ENCODE measurements around the gene HSPBP1. TPM values are rescaled to one million over a fixed set of nuclear protein-coding genes. Genes with fewer than 3 reads are reported as not detected.

Gene HSPBP1
- polyA plus RNA-seq, 3 donors, result 12.3 to 17.0 (median 15.3) TPM

- Histone ChIP-seq H3K9ac (ENCODE audit: insufficient read depth, low read length, poor library complexity, severe bottlenecking) (no peak overlapping the region), H3K9me3 (replicated peaks in 1 of 2; ENCODE audit: control insufficient read depth in 1 of 2, insufficient read depth in 1 of 2, low read length in 2 of 2) (no peaks in the 10 kb centered on the region), H3K79me2 (ENCODE audit: insufficient read depth, low read length) (peaks cover 100% of the 10 kb centered on the region), H4K20me1 (ENCODE audit: insufficient read depth, low read length) (peaks cover 99% of the 10 kb centered on the region), H3K27me3 (ENCODE audit: control insufficient read depth in 2 of 2, insufficient read depth in 2 of 2, low read length in 2 of 2) (no peaks in the 10 kb centered on the region), H3K36me3 (replicated peaks in 1 of 2; ENCODE audit: control insufficient read depth in 1 of 2, insufficient read depth in 2 of 2, low read length in 2 of 2) (peaks cover 24 to 50% of the 10 kb centered on the region in 2 donors), H3K4me3 (replicated peaks in 1 of 3; ENCODE audit: low read depth in 2 of 3, low read length in 3 of 3) (no peak overlapping the region), H3K4me2 (replicated peaks; ENCODE audit: extremely low read depth, low read length, poor library complexity, severe bottlenecking) (no peak overlapping the region), H3K27ac (ENCODE audit: low read depth in 1 of 2, low read length in 2 of 2) (peak overlapping the region in 1 of 2 donors; percentile 51), H2AFZ (ENCODE audit: insufficient read depth, low read depth, low read length, poor library complexity, severe bottlenecking) (no peak overlapping the region), H3K4me1 (ENCODE audit: control insufficient read depth in 1 of 2, insufficient read depth in 2 of 2, low read length in 2 of 2) (peaks cover 42 to 70% of the 10 kb centered on the region in 2 donors)
- WGBS (ENCODE audit: insufficient coverage), result 89% methylated on average over 15 of the region's 18 CpGs
- H3K4me3 Mint-ChIP-seq, result peak overlapping the region in 1 of 2 donors; percentile 27
- H3K27ac Mint-ChIP-seq, result peak overlapping the region in 5 of 7 donors; percentile 34 to 91 (median 78)
- intact Hi-C loops (cut with micrococcal nuclease), result loop anchor here in 1 of 2 donors (5.0 to 10.0 kb wide), 2 partner anchors 37 to 136 kb away; partner anchors contain the start of gene PPP1R12C
- TF ChIP-seq CTCF (IDR thresholded peaks at IDR 0.05), result no peak
- H3K9me3 Mint-ChIP-seq, result peaks cover 0 to 2% (median 0%) of the 10 kb centered on the region in 7 donors
- no peak for DNase-seq
- peaks cover 0 to 2% (median 0%) of the 10 kb centered on the region in 3 donors for H3K27me3 Mint-ChIP-seq (ENCODE audit: low read depth in 3 of 3)
- H3K36me3 Mint-ChIP-seq, result peaks cover 21 to 48% of the 10 kb centered on the region in 2 donors
- H3K4me1 Mint-ChIP-seq, result peaks cover 69% of the 10 kb centered on the region
These were observed 29.5 kb downstream of the HSPBP1 start for GRCh38 chr19:55250262-55251036.

- H3K9me3 Mint-ChIP-seq, result peaks cover 0 to 2% (median 0%) of the 10 kb centered on the region in 7 donors
- WGBS (ENCODE audit: insufficient coverage), result 90% methylated on average over 8 of the region's 11 CpGs
- H3K4me1 Mint-ChIP-seq, result peaks cover 63% of the 10 kb centered on the region
- peak overlapping the region in 3 of 7 donors; percentile 48 to 64 (median 50) for H3K27ac Mint-ChIP-seq
- DNase-seq, result no peak
- H3K36me3 ChIP-seq (replicated peaks in 1 of 2; ENCODE audit: control insufficient read depth in 1 of 2, insufficient read depth in 2 of 2, low read length in 2 of 2), result peaks cover 30 to 56% of the 10 kb centered on the region in 2 donors
- H4K20me1 ChIP-seq (ENCODE audit: insufficient read depth, low read length), result peaks cover 99% of the 10 kb centered on the region
- peaks cover 0 to 2% (median 0%) of the 10 kb centered on the region in 3 donors for H3K27me3 Mint-ChIP-seq (ENCODE audit: low read depth in 3 of 3)
- H3K27ac ChIP-seq (ENCODE audit: low read depth in 1 of 2, low read length in 2 of 2), result peak overlapping the region in 1 of 2 donors; percentile 51
- H2AFZ ChIP-seq (ENCODE audit: insufficient read depth, low read depth, low read length, poor library complexity, severe bottlenecking), result no peak overlapping the region
- peaks cover 100% of the 10 kb centered on the region for H3K79me2 ChIP-seq (ENCODE audit: insufficient read depth, low read length)
- peaks cover 28 to 55% of the 10 kb centered on the region in 2 donors for H3K36me3 Mint-ChIP-seq
- no peak overlapping the region for H3K4me2 ChIP-seq (replicated peaks; ENCODE audit: extremely low read depth, low read length, poor library complexity, severe bottlenecking)
- H3K4me3 Mint-ChIP-seq, result no peak overlapping the region
- intact Hi-C loops (cut with micrococcal nuclease), result loop anchor here in 1 of 2 donors (5.0 to 10.0 kb wide), 2 partner anchors 37 to 135 kb away; partner anchors contain the start of gene PPP1R12C
- no peaks in the 10 kb centered on the region for H3K9me3 ChIP-seq (replicated peaks in 1 of 2; ENCODE audit: control insufficient read depth in 1 of 2, insufficient read depth in 1 of 2, low read length in 2 of 2)
- no peak overlapping the region for H3K9ac ChIP-seq (ENCODE audit: insufficient read depth, low read length, poor library complexity, severe bottlenecking)
- H3K27me3 ChIP-seq (ENCODE audit: control insufficient read depth in 2 of 2, insufficient read depth in 2 of 2, low read length in 2 of 2), result no peaks in the 10 kb centered on the region
- peaks cover 36 to 64% of the 10 kb centered on the region in 2 donors for H3K4me1 ChIP-seq (ENCODE audit: control insufficient read depth in 1 of 2, insufficient read depth in 2 of 2, low read length in 2 of 2)
- no peak for TF ChIP-seq CTCF (IDR thresholded peaks at IDR 0.05)
- no peak overlapping the region for H3K4me3 ChIP-seq (replicated peaks in 1 of 3; ENCODE audit: low read depth in 2 of 3, low read length in 3 of 3)
These were observed 30.1 kb downstream of the HSPBP1 start for GRCh38 chr19:55249841-55250240.
